Endometrium (tissue), 2 donors: ENCODE measurements around the gene SYNDIG1L.
"Not testable (repeated sequence)": the region's sequence is repeated elsewhere in the genome, so short reads cannot be mapped to it uniquely, and the experiment has no call there.

ENCODE experiments used
- FAIRE-seq: peaks from 2 replicates; lab custom pipeline; 2012; peaks lifted over from hg19 to GRCh38; lab: Jason Lieb, UNC
- donor health status: control.
- donor health status: control.

The SYNDIG1L gene

DNA sequence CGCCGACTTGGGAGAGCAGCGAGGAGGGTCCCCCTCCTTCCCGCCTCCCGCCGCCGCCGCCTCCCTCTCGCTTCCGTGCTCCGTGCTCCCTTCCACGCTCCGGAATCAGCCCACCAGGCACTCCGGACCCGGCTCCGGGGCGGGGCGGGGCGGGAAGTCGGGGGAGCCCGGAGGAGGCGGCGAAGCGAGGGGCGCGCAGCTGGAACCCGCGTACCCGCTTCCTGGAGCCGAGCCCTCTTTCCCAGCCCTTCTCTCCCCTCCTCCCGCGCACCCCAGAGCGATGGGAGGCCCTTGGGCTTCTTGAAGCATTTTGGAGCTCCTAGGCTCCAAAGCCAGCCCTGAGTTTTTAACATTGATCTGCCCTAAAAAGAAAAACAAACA, at the start of gene SYNDIG1L:
Gene SYNDIG1L, minus strand, starts transcription at position 9 of the 381 bp plus-strand sequence. CDS start 16,466 bp downstream, outside the sequence.
- no peak for FAIRE-seq

DNA sequence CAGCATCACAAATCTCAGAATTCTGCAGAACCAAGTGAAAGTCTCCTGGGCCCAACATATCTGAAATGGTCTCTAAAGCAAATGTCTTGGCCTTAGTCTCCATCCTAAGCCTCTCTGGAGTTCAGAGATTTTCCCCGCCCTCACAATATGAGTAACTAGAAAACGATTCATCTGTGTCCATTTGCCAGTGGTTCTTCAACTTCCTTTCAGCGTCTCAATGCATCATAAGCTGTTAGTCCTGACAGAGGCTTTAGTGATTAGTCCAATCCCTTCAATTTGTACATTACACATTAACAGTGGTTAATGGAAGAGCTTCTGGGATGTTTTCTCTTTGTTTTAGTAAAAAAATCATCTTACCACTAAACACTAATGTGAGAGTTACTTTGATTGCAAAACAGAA, 49.7 kb upstream of the SYNDIG1L start:
- FAIRE-seq = no peak

DNA sequence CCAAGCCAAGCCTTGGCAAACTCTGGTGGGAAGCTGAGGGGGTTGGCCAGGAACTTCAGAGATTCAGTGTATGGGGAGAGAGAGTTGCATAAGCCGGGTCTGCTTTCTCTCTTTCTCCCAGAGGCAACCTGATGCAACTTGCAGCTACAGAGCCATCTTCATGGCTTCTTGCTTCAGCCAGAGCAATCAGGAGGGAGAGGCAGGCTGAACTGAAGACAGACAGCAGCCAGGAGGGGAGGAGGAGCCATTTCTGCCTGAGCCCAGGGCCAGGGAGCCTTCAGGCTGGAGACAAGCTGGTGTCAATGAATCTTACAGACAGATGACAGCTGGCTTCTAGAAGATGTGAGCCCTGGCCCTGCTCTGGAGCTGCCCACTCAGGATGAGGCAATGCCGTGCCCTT, 48.4 kb upstream of the SYNDIG1L start:
- FAIRE-seq = no peak

DNA sequence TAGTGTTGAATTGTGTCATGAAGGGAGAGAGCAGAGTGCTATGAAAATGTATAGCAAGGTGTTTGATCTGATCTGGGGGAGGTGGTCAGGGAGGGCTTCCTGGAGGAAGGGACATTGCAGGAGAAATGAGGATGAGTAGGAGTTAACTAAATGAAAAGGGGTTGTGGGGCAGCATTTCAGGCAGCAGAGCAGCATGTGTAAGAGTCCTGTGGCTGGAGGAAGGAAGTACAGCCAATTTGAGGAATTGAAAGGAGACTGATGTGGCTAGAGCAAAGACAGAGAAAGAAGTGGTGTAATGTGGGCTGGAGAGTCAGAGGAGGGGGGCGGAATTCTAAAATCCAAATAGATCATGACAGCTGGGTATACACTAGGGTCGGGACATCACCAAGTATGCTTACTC, 46.6 kb upstream of the SYNDIG1L start:
- no peak for FAIRE-seq

DNA sequence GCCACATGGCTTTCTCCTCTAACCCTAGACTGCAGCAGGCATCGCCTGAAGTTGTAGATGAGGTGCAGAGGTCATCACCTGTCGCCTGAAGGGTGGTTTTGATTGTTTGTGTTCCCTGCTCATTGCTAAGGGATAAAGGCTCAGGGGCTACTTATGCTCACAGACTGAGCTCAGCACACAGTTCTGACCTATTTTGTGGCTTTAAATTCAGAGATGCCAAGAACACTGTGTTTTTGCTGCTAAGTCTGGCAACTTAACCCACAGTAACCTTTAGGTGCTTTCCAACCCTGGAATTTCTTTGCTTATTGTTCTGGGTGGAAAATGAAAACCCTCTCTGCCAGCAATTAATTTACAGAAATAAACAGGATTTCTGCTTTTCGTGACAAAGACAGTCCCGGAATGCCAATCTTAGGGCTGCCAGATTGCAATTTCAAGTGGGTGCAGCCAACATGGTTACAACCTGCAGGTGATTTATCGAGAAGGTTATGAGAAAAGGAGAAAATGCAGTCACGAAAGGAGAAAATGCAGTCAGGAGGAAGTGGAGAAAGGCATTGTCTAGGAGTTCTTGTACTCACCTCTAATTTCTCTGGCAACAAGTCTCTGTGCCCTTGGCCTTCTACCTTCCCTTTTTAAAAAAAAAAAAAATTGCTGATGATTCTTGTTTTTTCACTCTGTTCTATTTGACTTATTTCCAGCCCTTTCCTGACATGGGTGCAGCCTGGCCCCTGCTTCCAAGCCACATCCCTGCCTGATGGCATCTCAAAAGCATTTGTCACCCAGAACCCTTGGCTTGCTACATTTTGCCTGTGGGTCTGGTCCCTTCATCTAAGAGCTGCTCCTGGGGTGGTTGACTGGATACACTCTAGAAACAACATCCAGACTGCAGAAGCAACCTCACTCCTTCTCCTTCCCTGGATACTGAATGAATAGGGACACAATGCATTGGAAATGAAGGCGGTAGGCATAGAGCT, 43.8 kb upstream of the SYNDIG1L start:
- FAIRE-seq = no peak

DNA sequence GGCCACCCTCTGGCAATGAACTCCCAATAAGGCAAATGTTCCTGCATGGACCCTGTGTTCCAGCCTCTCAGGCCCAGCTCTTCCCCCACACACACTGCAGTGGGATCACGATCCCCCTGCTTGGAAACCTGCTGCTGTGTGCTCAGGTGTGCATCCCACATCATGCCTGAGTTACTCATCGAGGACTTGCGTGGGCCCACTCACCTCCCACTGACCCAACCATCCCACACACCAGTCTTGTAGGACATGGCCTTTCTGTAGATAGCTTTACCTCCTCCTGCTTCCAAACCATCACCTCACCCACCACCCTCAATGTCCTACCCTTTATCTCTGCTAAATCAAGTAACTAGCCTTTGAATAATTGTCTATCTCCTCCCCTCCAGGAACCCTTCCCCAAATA, 42.5 kb upstream of the SYNDIG1L start:
- FAIRE-seq = no peak

DNA sequence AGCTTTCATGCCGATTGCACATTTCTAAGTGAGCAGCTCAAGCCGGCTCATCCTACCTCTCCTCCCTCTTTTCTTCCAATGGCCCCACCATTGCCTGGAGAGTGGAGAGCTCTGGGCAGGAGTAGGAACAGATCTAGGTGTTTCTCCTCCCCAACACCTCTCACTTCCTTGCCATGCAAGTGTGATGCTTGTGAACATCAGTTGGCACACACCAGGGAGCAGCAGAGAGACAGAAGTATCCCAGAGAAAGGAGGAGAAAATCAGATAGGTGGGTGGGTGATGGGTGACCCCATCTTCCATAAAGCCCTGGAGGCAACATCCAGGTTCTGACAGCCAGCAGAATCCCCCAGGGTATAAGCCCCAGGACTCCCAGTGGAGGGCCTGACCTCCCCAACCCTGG, 39.3 kb upstream of the SYNDIG1L start:
- no peak for FAIRE-seq

DNA sequence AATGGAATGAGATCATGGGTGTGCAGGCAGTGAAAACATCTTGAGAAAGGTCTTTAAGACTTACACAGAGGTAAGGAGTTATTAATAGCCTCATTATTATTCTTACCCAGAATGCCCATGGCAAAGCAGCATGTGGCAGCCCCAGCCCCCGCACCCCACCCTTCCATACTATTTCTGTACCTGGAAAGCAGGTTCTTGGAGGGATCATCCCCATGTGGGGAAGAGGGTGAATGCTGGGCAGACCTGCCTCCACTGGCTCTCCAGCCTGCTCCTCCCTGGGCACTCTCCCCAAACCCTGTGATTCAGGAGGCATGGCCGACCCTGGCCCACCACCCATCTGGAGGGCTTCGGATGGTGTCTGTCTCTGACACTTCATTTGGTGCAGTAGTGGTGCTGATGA, 38.8 kb upstream of the SYNDIG1L start:
- FAIRE-seq = no peak

DNA sequence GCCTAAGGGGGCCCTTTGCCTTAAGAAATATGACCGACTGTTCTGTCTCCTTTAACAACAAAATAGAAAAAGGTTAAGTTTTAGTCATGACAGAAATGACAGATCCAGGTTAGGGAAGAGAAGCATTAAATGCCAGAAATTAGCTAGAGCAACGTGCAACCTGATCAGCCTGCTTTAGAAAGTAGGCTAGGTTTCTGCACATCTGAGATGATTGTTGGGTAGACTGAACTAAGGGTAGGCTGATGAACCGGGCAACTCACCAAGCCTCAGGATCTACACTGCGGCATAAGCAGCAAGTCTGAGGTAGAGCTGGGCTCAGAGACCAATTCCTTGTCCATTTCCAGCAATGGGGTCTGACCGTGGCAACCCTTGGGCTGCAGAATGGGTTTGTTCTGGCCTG, 37.7 kb upstream of the SYNDIG1L start:
- no peak for FAIRE-seq

DNA sequence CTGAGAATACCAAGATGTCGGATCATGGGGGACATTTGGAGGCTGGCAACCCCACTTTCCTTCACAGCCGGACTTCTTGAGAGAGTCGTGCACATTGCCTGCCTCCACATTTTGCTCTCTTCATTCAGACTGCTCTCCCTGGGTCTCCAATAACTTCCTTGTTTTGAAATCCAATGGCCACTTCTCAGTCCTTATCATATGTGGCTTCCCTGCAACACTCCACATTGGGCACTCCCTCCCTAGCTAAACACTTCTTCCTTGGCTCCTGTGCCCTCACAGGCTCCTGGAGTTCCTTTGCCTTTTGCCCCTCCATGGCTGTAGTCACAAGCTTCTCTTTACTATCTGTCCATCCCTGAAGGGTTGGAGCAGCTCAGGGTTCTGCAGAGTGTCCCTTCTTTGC, 37.0 kb upstream of the SYNDIG1L start:
- FAIRE-seq = no peak

DNA sequence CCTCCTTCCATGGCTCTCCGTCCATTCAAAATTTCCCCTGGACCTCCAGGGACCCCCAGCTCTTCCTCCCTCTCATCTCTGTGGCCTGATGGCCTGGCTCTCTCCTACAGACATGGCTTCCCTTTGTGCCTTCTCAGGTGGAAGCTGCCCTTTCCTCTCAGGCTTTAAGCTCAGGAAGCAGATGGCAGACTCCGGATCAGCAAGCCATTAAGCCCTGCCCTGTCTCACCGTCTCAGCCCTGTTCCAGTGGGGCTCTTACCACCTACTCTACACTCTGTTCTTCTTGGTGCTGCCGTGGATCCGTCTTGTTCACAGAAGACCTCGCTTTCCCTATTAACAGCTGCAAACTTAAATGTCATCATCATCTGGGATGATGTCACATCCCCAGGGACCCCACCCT, 34.0 kb upstream of the SYNDIG1L start:
- no peak for FAIRE-seq

DNA sequence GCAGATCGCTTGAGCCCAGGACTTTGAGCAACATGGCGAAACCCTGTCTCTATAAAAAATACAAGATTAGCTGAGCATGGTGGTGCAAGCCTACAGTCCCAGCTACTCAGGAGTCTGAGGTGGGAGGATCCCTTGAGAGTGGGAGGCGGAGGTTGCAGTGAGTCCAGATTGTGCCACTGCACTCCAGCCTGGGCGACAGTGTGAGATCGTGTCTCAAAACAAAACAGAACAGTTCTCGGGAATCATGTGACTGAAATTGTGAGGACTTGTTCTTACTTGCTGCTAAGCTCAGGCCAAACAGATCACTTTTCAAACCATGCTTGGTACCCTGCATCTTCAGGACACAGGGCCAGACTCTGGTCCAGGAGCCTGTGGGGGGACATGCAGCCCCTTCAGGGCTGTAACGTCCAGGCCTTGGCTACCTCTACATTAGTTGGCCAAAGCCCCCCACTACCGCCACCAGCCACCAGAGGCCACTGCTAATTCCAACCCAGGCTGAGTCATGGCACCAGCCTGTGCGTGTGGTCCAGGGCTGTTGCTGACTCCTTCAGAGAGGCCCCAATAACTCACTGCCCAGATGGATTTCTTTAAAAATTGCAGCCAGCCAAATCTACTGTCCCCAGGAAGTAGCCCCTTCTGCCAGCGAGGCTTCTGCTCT, 33.4 kb upstream of the SYNDIG1L start:
- no peak for FAIRE-seq

DNA sequence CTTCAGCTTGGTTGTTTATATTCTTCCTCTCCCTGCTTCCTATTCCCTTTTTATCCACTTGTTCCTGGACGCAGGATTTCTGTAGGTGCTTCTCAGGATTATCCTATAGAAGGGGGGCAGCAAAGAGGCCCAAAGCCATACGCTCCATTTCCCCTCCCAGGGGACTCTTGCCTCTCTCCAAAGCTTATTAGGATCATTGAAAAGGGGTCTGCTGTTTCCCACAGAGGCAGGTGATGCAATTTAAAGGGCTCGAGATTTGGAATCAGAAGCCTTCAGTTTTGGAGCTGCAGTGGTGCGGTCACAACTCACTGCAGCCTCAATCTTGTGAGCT, 31.5 kb upstream of the SYNDIG1L start:
- no peak for FAIRE-seq

DNA sequence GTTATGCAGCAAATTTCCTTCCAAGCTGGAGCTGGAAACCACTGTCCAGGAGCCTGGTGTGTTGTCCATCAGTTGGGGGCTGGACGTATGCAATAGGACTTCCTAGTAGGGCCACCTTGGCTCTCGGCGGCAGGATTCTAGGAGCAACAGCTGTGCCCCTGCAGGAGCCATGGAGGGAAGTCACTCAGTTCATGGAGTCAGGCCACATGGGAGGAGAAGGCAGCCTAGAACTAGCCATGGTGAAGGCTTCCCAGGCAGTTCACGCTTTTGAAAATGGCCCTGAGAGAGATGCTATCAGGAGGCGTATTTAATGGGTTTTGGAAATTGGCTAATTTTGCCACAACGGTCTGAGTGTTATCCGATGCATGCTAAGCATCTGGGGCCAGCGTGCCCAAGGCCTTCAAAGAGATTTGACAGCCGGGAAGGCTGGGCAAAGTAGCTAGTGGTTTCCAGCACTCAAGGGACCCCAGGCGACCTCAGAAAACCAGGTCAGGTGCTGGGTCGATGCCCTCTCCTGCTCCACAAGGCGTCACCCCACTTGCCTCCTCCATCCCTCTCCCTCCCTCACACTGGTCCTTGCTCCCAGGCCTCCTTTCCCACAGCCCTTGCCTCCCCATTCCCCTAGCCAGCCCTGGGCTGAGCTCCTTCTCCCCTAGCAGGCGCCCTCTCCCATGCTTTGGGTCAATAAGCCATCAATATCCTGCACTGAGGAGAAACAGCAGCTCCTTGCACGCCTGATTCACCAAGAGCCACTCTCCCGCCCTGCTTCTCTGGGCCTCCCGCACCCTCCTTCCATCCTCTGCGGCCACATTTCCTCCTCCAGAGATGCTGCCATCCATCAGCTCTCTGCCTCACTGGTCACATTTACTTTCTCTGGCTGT, 30.9 kb upstream of the SYNDIG1L start:
- no peak for FAIRE-seq

DNA sequence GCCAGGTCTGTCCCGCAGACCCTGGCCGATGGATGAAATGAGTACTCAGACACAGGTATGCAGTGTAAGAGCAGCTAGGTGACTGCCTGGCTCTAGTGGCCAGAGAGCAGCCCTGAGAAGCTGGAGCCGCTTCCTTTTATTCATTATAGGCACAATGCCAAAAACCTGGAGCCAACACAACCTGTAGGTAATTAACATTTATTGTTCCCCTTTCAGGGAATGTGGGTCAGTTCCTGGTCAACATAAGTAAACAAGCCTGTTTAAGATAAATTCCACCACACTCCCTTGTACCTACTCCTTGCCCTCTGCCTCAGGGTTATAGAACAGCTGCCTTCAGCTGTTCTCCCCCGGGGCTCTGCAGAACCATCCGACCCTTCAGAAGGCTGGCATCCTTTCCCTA, 28.4 kb upstream of the SYNDIG1L start:
- not testable (repeated sequence) for FAIRE-seq

DNA sequence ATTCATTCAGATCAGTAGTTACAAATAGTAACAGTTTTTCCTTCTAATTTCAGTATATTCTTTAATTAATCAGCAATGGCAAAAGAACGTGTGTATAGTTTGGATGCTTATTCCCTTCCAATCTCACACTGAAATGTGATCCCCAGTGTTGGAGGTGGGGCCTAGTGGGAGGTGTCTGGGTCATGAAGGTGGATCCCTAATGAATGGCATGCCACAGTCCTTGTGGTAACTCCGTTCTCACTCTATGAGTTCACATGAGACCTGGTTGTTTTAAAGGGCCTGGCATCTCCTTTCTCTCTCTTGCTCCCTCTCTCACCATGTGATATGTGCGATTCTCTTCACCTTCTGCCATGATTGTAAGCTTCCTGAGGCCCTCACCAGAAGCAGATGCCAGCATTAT, 18.9 kb upstream of the SYNDIG1L start:
- no peak for FAIRE-seq

DNA sequence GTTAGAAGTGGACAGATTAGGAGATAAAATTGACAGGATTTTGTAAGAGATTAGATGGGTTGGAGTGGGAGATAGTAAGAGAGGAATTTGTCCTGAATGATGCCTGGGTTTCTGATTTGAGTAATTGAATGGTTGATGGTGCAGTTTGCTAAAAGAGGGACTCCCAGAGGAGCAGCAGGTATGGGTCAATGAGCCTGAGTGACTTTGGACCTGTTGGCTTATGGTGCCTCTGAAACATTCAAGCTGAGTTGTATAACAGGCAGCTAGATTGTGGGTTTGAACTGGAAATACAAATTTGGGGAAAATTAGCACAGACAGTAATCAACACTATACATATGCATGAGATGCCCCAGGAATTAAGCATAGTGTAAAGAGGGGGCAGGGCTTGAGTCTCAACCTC, 16.7 kb upstream of the SYNDIG1L start:
- FAIRE-seq = no peak

DNA sequence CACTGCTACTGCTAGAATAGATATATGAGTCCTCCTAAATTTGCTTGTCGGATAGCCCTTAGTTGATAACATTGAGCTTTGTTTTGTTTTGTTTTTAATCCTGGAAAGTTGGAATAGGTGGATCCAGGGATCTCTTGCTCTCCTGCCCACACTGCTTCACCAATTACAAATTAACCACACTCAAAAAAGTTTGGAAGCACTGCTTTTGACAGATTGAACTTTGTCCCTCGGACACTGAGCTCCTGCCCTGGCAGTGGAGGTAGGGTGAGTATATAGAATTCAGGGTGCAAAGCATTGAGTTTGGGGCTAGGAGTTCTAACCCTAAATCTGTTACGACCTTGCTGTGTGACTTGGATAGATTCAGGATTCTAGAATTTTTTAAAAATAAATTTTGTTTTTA, 15.1 kb upstream of the SYNDIG1L start:
- no peak for FAIRE-seq

DNA sequence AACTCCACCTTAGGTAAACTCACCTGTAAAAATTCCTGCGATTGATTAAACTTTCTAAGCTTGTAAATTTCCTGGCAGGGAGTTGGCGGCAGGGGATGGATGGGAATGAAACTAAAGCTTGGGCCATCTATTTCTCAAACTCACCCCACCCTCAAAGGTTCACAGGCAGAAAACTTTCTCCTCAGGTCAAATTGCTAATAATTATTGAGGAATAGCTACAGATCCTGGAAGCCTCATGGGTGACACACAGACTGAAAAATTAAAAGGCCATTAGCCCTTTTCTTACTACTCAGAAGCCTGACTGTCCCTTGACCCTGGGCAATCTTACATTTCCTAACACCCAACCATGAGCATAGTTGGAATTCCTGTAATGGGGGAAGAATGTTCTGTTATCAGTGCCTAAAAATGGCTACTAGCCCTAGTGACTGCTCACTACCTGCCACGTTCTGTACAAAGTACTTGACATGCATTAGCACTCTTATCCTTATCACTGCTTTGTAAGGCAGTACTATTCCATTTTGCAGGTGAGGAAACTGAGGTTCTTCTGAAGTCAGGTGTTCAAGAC, 12.4 kb upstream of the SYNDIG1L start:
- FAIRE-seq = no peak

DNA sequence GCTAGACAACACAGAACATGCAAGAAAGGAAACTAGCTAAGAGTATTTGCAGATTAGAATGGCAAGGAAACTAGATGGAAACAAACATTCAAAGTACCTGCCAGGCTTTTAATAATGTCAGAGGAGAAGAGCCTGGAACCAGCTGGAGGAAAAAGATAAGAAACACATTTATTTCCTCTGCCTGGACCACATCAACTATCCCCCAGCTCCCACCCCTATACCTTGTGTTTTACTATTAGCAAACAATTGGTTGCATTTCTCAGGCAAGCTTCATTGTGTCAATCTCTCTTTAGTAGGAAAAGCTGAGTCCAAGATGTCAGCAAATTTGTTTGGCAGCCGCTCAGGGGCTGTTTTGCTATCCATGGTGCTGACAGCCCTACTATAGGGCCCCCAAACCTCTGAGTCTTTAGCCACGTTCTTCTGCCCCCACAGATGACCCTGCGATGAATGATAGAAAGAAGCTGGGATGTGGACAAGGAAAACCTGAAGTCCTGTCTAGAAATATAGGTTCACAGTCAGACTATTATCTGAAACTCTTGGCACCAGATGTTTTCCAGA, 11.6 kb upstream of the SYNDIG1L start:
- FAIRE-seq = no peak

DNA sequence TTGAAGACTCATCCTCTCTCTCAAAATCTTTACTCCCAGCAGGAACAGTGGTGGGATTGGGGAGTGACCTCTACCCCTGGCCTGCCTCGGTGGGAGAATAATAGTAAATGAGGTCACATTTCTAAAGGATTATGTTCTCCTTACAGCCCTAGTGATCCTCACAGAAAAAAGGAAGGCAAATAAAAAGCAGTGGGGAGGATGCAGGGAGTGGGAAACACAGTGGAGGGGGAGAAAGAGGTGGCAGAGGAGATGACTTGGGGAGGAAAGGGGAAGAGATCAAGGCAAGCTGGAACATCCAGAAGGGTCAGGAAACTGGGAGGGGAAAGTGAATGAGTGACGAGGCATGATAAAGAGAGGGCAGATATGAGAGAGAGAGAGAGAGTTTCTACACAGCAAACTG, 8.3 kb upstream of the SYNDIG1L start:
- no peak for FAIRE-seq

DNA sequence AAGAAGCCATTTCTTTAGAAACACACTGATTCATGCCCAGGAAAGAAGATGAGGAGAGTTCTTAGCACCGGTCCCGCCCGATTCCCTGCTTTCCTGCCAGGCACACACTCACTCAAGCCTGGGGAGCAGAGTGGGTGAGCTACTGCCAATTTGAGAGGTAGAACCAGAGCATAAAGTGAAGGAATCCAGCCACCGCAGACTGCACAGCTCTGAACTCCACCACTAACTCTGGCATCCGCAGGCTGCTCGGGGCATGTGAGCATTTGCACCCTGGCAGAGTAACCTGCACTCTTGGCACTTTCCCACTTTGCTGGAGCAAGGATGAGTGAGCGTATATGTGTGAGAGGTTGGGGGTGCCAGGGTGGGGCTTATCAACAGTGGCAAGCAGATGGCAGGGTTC, 4.0 kb upstream of the SYNDIG1L start:
- FAIRE-seq = no peak
